CD4-positive, alpha-beta T cell (primary cell): ENCODE data around the gene TEF. TPM values are rescaled to one million over a fixed set of nuclear protein-coding genes. Genes with fewer than 3 reads are reported as not detected.

ENCODE experiments used
- ATAC-seq: fragments of 200-7000 bp; cut with Tn5 transposase; one replicate; pipeline ENCODE4 v1.10.0; 2022; ENCODE audit warnings: mild to moderate bottlenecking; ENCODE audit not compliant: poor library complexity
- CTCF ChIA-PET: fragments of 350-600 bp; sonication (Branson Sonifier 250); formaldehyde crosslinking; loops from one replicate; lab custom pipeline; 2021; ENCODE audit warnings: antibody characterized with exemption, inconsistent platforms; lab: Charles Lee
- POLR2A ChIA-PET: fragments of 350-600 bp; sonication (Branson Sonifier 250); formaldehyde crosslinking; loops from one replicate; lab custom pipeline; 2021; ENCODE audit warnings: antibody characterized with exemption, inconsistent platforms; lab: Charles Lee
- DNase-seq, 14 experiments: peaks; one replicate each; pipeline ENCODE4 v3.0.0-alpha.2; 2013 to 2020; ENCODE audit warnings: mixed read lengths in 2 of 14
- H3K27ac ChIP-seq, 2 donors: one replicate each; pipeline versions ENCODE4 v1.5.1 to v1.7.0; 2013; ENCODE audit warnings: low read length in 2 of 2, low read depth in 1 of 2, mild to moderate bottlenecking in 1 of 2
- H3K27me3 ChIP-seq, 2 experiments: 1 replicate in 1 of 2; 2 replicates in 1 of 2; pipeline versions ENCODE4 v1.6.1 to v1.7.0; 2013; ENCODE audit warnings: low read length in 2 of 2, control low read depth in 1 of 2, mild to moderate bottlenecking in 1 of 2, moderate library complexity in 1 of 2; ENCODE audit not compliant: insufficient read depth in 2 of 2, control insufficient read depth in 1 of 2
- H3K36me3 ChIP-seq: one replicate; pipeline ENCODE4 v1.6.1; 2013; ENCODE audit warnings: low read length, control low read depth; ENCODE audit not compliant: insufficient read depth
- H3K4me1 ChIP-seq: one replicate; pipeline ENCODE4 v1.6.1; 2013; ENCODE audit warnings: low read length, control low read depth; ENCODE audit not compliant: insufficient read depth
- H3K4me3 ChIP-seq: one replicate; pipeline ENCODE4 v1.5.1; 2013; ENCODE audit warnings: mild to moderate bottlenecking, low read length, moderate library complexity
- H3K9me3 ChIP-seq, 2 experiments: 1 replicate in 1 of 2; 2 replicates in 1 of 2; pipeline versions ENCODE4 v1.6.1 to v1.7.0; 2013; ENCODE audit warnings: low read length in 2 of 2, mild to moderate bottlenecking in 2 of 2, control low read depth in 1 of 2, moderate library complexity in 1 of 2; ENCODE audit not compliant: control insufficient read depth in 1 of 2, insufficient read depth in 1 of 2
- H3K27ac Mint-ChIP-seq: one replicate; pipeline ENCODE4 v1.8.0; 2020; ENCODE audit warnings: mixed read lengths
- H3K27me3 Mint-ChIP-seq: one replicate; pipeline ENCODE4 v1.8.0; 2021; ENCODE audit warnings: mixed read lengths
- H3K36me3 Mint-ChIP-seq: one replicate; pipeline ENCODE4 v1.8.0; 2021; ENCODE audit warnings: low read depth, mixed read lengths
- H3K4me1 Mint-ChIP-seq: one replicate; pipeline ENCODE4 v1.8.0; 2021; ENCODE audit warnings: low read depth, mixed read lengths
- H3K4me3 Mint-ChIP-seq: one replicate; pipeline ENCODE4 v1.8.0; 2020; ENCODE audit warnings: mild to moderate bottlenecking, mixed read lengths
- H3K9me3 Mint-ChIP-seq: one replicate; pipeline ENCODE4 v1.8.0; 2020; ENCODE audit warnings: mixed read lengths
- intact Hi-C, 2 experiments: fragments of 100-400 bp; cut with DNase I in 1 of 2; cut with micrococcal nuclease in 1 of 2; formaldehyde crosslinking; loops; one replicate each; pipeline versions ENCODE4 v1.15.1 to v1.9.0; 2023 to 2025; cut with DNase I, micrococcal nuclease
- total RNA-seq, 174 experiments: library from RNA in 2 of 174; stranded (reverse) in 2 of 174; gene quantifications; one replicate each; pipeline ENCODE4 v1.2.3 and lab custom pipeline; 2021 to 2026
- TF ChIP-seq, protein P1 (sequence below): fragments of 200-600 bp; IDR thresholded peaks from one replicate; pipeline ENCODE4 v1.8.0; 2022; ENCODE audit warnings: antibody characterized with exemption, mild to moderate bottlenecking

Gene TEF
- total RNA-seq, 2 experiments from 2014 or later: 2.4 to 2.6 TPM

GRCh38 chr22:41355895-41356294 lies 25.8 kb upstream of the TEF start:
- Histone ChIP-seq H3K27ac (no peak overlapping the region), H3K4me1 (no peaks in the 10 kb centered on the region), H3K27me3 (no peaks in the 10 kb centered on the region), H3K4me3 (no peak overlapping the region), H3K9me3 (no peaks in the 10 kb centered on the region), H3K36me3 (peaks cover 70% of the 10 kb centered on the region)
- no peak for DNase-seq
- Mint-ChIP-seq H3K36me3 (peaks cover 55% of the 10 kb centered on the region), H3K9me3 (no peaks in the 10 kb centered on the region), H3K27me3 (no peaks in the 10 kb centered on the region), H3K4me1 (no peaks in the 10 kb centered on the region), H3K4me3 (no peak overlapping the region), H3K27ac (no peak overlapping the region)
- ChIA-PET CTCF (no interaction called here), POLR2A (no interaction called here)
- TF ChIP-seq, protein P1, sequence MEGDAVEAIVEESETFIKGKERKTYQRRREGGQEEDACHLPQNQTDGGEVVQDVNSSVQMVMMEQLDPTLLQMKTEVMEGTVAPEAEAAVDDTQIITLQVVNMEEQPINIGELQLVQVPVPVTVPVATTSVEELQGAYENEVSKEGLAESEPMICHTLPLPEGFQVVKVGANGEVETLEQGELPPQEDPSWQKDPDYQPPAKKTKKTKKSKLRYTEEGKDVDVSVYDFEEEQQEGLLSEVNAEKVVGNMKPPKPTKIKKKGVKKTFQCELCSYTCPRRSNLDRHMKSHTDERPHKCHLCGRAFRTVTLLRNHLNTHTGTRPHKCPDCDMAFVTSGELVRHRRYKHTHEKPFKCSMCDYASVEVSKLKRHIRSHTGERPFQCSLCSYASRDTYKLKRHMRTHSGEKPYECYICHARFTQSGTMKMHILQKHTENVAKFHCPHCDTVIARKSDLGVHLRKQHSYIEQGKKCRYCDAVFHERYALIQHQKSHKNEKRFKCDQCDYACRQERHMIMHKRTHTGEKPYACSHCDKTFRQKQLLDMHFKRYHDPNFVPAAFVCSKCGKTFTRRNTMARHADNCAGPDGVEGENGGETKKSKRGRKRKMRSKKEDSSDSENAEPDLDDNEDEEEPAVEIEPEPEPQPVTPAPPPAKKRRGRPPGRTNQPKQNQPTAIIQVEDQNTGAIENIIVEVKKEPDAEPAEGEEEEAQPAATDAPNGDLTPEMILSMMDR: no peak
- intact Hi-C loops: no loop called here
- no peak for ATAC-seq

GRCh38 chr22:41356430-41357028 lies 25.2 kb upstream of the TEF start:
- ATAC-seq (no peak), DNase-seq (no peak)
- no peaks in the 10 kb centered on the region for H3K4me1 Mint-ChIP-seq
- Histone ChIP-seq H3K4me1 (no peaks in the 10 kb centered on the region), H3K27me3 (no peaks in the 10 kb centered on the region), H3K4me3 (no peak overlapping the region), H3K9me3 (no peaks in the 10 kb centered on the region), H3K27ac (no peak overlapping the region), H3K36me3 (peaks cover 64% of the 10 kb centered on the region)
- ChIA-PET POLR2A (no interaction called here), CTCF (no interaction called here)
- no peaks in the 10 kb centered on the region for H3K27me3 Mint-ChIP-seq
- peaks cover 53% of the 10 kb centered on the region for H3K36me3 Mint-ChIP-seq
- no peak overlapping the region for H3K4me3 Mint-ChIP-seq
- H3K27ac Mint-ChIP-seq: no peak overlapping the region
- TF ChIP-seq, protein P1: no peak
- intact Hi-C loops: no loop called here
- H3K9me3 Mint-ChIP-seq: no peaks in the 10 kb centered on the region

GRCh38 chr22:41357191-41357590 lies 24.6 kb upstream of the TEF start:
- H3K36me3 ChIP-seq: peaks cover 57% of the 10 kb centered on the region
- Mint-ChIP-seq H3K4me3 (no peak overlapping the region), H3K27ac (no peak overlapping the region), H3K9me3 (no peaks in the 10 kb centered on the region), H3K27me3 (no peaks in the 10 kb centered on the region), H3K36me3 (peaks cover 49% of the 10 kb centered on the region), H3K4me1 (no peaks in the 10 kb centered on the region)
- no peaks in the 10 kb centered on the region for H3K9me3 ChIP-seq
- intact Hi-C loops: no loop called here
- no peak for DNase-seq
- H3K27ac ChIP-seq: no peak overlapping the region
- H3K4me1 ChIP-seq: no peaks in the 10 kb centered on the region
- TF ChIP-seq, protein P1: no peak
- no peak for ATAC-seq
- ChIA-PET POLR2A (interaction anchor here (0.6 kb wide), 1 partner anchor 51 kb away, joined by 3 read pairs; no protein-coding TSS in a partner anchor), CTCF (no interaction called here)
- H3K27me3 ChIP-seq: no peaks in the 10 kb centered on the region
- H3K4me3 ChIP-seq: no peak overlapping the region
